Measurements from ENCODE around the gene FAM98B.

DNA sequence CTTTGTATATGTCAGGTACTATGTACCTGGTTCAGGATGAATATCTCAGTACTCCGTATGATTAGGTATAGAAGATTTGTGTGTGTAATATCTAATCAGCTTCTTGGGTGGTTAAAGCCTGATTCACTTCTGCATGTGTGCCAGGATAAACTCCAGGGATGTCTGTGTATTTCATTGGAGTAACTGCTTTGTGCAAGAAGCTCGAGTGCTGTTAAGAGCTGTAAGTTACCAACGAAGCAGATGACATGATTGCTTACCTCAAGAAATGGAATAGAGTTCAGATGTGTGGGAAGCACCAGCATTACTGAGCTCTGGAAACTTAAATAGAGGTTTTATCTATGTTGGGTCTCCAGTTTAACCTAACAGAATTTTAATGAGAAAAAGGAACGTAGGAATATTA is 23.7 kb downstream of the FAM98B start:
- no peak for TF ChIP-seq TAF1 (IDR thresholded peaks at IDR 0.05; ENCODE audit: low read depth, low read length)
- no peak for TF ChIP-seq POLR2AphosphoS5 (IDR thresholded peaks at IDR 0.05; ENCODE audit: low read depth, low read length)

All from GM12891 (cell line).